Neuronal stem cell (in vitro differentiated cells): Measurements from ENCODE around the gene TMEM187.

Experiments used
- DNase-seq: peaks from one replicate; pipeline ENCODE4 v3.0.0-alpha.2; 2013; ENCODE audit warnings: low spot score
- H2AFZ ChIP-seq: one replicate; pipeline ENCODE4 v1.6.1; 2013; ENCODE audit warnings: mild to moderate bottlenecking, low read length, inconsistent platforms
- H2AK5ac ChIP-seq: 2 replicates; pipeline ENCODE4 v1.6.1; 2013; ENCODE audit warnings: low read depth, mild to moderate bottlenecking, inconsistent platforms, low read length, moderate library complexity, mixed read lengths
- H2BK120ac ChIP-seq: 2 replicates; pipeline ENCODE4 v1.6.1; 2013; ENCODE audit warnings: low read depth, mild to moderate bottlenecking, inconsistent platforms, low read length, moderate library complexity, mixed read lengths
- H2BK12ac ChIP-seq: one replicate; pipeline ENCODE4 v1.6.1; 2013; ENCODE audit warnings: low read length, inconsistent platforms
- H2BK15ac ChIP-seq: 2 replicates; pipeline ENCODE4 v1.6.1; 2013; ENCODE audit warnings: mild to moderate bottlenecking, low read length, inconsistent platforms, mixed read lengths
- H2BK5ac ChIP-seq: one replicate; pipeline ENCODE4 v1.6.1; 2013; ENCODE audit warnings: inconsistent platforms, mild to moderate bottlenecking, low read length, moderate library complexity
- H3K14ac ChIP-seq: one replicate; pipeline ENCODE4 v1.6.1; 2013; ENCODE audit warnings: low read length, inconsistent platforms
- H3K18ac ChIP-seq: 2 replicates; pipeline ENCODE4 v1.6.1; 2013; ENCODE audit warnings: low read length, inconsistent platforms
- H3K23ac ChIP-seq: 2 replicates; pipeline ENCODE4 v1.6.1; 2013; ENCODE audit warnings: low read depth, mild to moderate bottlenecking, mixed read lengths, low read length, inconsistent platforms; ENCODE audit not compliant: poor library complexity
- H3K27ac ChIP-seq: replicated peaks from 3 replicates; pipeline ENCODE4 v1.5.1; 2013; ENCODE audit warnings: low read length, inconsistent platforms
- H3K27me3 ChIP-seq, 3 experiments: 2 replicates each; pipeline ENCODE4 v1.6.1; 2013; ENCODE audit warnings: low read length in 3 of 3, mild to moderate bottlenecking in 2 of 3, inconsistent platforms in 1 of 3, low read depth in 1 of 3, mixed read lengths in 1 of 3, moderate library complexity in 1 of 3; ENCODE audit not compliant: control insufficient read depth in 3 of 3, insufficient read depth in 3 of 3
- H3K36me3 ChIP-seq, 2 donors: replicated peaks in 1 of 2; 2 replicates each; pipeline ENCODE4 v1.6.1; 2013; ENCODE audit warnings: low read length in 2 of 2; ENCODE audit not compliant: control insufficient read depth in 2 of 2, insufficient read depth in 2 of 2
- H3K4ac ChIP-seq: 2 replicates; pipeline ENCODE4 v1.6.1; 2013; ENCODE audit warnings: inconsistent platforms, mild to moderate bottlenecking, low read length, moderate library complexity
- H3K4me1 ChIP-seq, 2 donors: 1 replicate in 1 of 2; 2 replicates in 1 of 2; pipeline ENCODE4 v1.6.1; 2013; ENCODE audit warnings: low read length in 2 of 2, low read depth in 1 of 2; ENCODE audit not compliant: control insufficient read depth in 2 of 2, insufficient read depth in 1 of 2
- H3K4me2 ChIP-seq: one replicate; pipeline ENCODE4 v1.6.1; 2013; ENCODE audit warnings: mild to moderate bottlenecking, low read length, inconsistent platforms; ENCODE audit not compliant: insufficient read depth, poor library complexity, severe bottlenecking
- H3K4me3 ChIP-seq, 2 donors: 2 replicates each; pipeline ENCODE4 v1.5.1; 2013; ENCODE audit warnings: low read length in 2 of 2, mild to moderate bottlenecking in 2 of 2, inconsistent platforms in 1 of 2, moderate library complexity in 1 of 2
- H3K79me1 ChIP-seq: one replicate; pipeline ENCODE4 v1.6.1; 2013; ENCODE audit warnings: low read depth, mild to moderate bottlenecking, inconsistent platforms, low read length, moderate library complexity
- H3K9ac ChIP-seq: one replicate; pipeline ENCODE4 v1.6.1; 2013; ENCODE audit warnings: mild to moderate bottlenecking, low read depth, low read length, inconsistent platforms; ENCODE audit not compliant: poor library complexity
- H3K9me3 ChIP-seq, 2 donors: replicated peaks in 1 of 2; 2 replicates each; pipeline versions ENCODE3 to v1.6.1; 2013; ENCODE audit warnings: low read length in 2 of 2, mild to moderate bottlenecking in 2 of 2, inconsistent platforms in 1 of 2, low read depth in 1 of 2, mixed read lengths in 1 of 2, moderate library complexity in 1 of 2; ENCODE audit not compliant: control insufficient read depth in 2 of 2, insufficient read depth in 1 of 2
- H4K8ac ChIP-seq: one replicate; pipeline ENCODE4 v1.6.1; 2013; ENCODE audit warnings: low read depth, mild to moderate bottlenecking, inconsistent platforms, low read length, moderate library complexity
- H4K91ac ChIP-seq: one replicate; pipeline ENCODE4 v1.6.1; 2013; ENCODE audit warnings: low read length, low read depth, mild to moderate bottlenecking, inconsistent platforms; ENCODE audit not compliant: poor library complexity
- WGBS, 2 donors: extraction: QIAGEN DNeasy Blood & Tissue Kit; methylation state at CpG; one replicate each; pipeline ENCODE4 v1.1.7; 2013; ENCODE audit warnings: missing lambda C conversion rate in 2 of 2, mixed read lengths in 1 of 2; ENCODE audit not compliant: insufficient read length in 2 of 2, insufficient replicate concordance in 1 of 2; ENCODE audit errors: extremely low coverage in 2 of 2; 5-methylcytosine and 5-hydroxymethylcytosine counted together

TMEM187 gene

GRCh38 chrX:154010330-154011087 lies 38.0 kb downstream of the TMEM187 start:
- H3K4me2 ChIP-seq: no peak overlapping the region
- no peak overlapping the region for H2BK120ac ChIP-seq
- no CpG with 5 or more reads among the region's 18 CpGs for WGBS, 2 donors
- no peak overlapping the region for H2BK12ac ChIP-seq
- H3K4me1 ChIP-seq: no peaks in the 10 kb centered on the region
- H2BK15ac ChIP-seq: no peak overlapping the region
- H2AFZ ChIP-seq: no peak overlapping the region
- peaks cover 4 to 32% of the 10 kb centered on the region in 2 donors for H3K36me3 ChIP-seq
- H2BK5ac ChIP-seq: no peak overlapping the region
- no peaks in the 10 kb centered on the region for H3K79me1 ChIP-seq
- no peak overlapping the region for H3K14ac ChIP-seq
- H3K9ac ChIP-seq: no peak overlapping the region
- H3K4me3 ChIP-seq: no peak overlapping the region
- no peak for DNase-seq
- peaks cover 0 to 31% (median 0%) of the 10 kb centered on the region in 3 experiments for H3K27me3 ChIP-seq
- no peak overlapping the region for H3K18ac ChIP-seq
- no peak overlapping the region for H2AK5ac ChIP-seq
- no peak overlapping the region for H4K8ac ChIP-seq
- H3K9me3 ChIP-seq: no peaks in the 10 kb centered on the region
- H4K91ac ChIP-seq: no peak overlapping the region
- no peak overlapping the region for H3K4ac ChIP-seq
- no peak overlapping the region for H3K23ac ChIP-seq
- H3K27ac ChIP-seq: no peak overlapping the region

GRCh38 chrX:154011376-154012335 lies 39.1 kb downstream of the TMEM187 start:
- no peak overlapping the region for H4K91ac ChIP-seq
- H3K23ac ChIP-seq: no peak overlapping the region
- no peak overlapping the region for H3K9ac ChIP-seq
- H3K9me3 ChIP-seq: no peaks in the 10 kb centered on the region
- WGBS, 2 donors: no CpG with 5 or more reads among the region's 18 CpGs
- no peak overlapping the region for H2BK5ac ChIP-seq
- H2AFZ ChIP-seq: no peak overlapping the region
- no peak overlapping the region for H2BK120ac ChIP-seq
- peaks cover 0 to 29% (median 0%) of the 10 kb centered on the region in 3 experiments for H3K27me3 ChIP-seq
- H2AK5ac ChIP-seq: no peak overlapping the region
- H3K27ac ChIP-seq: no peak overlapping the region
- H3K79me1 ChIP-seq: peaks cover 2% of the 10 kb centered on the region
- no peak overlapping the region for H2BK12ac ChIP-seq
- H3K4me3 ChIP-seq: no peak overlapping the region
- DNase-seq: no peak
- no peak overlapping the region for H3K4ac ChIP-seq
- H2BK15ac ChIP-seq: no peak overlapping the region
- H4K8ac ChIP-seq: no peak overlapping the region
- no peak overlapping the region for H3K4me2 ChIP-seq
- H3K4me1 ChIP-seq: no peaks in the 10 kb centered on the region
- H3K14ac ChIP-seq: no peak overlapping the region
- no peak overlapping the region for H3K18ac ChIP-seq
- H3K36me3 ChIP-seq: peaks cover 4 to 44% of the 10 kb centered on the region in 2 donors

GRCh38 chrX:154012336-154012991 lies 39.9 kb downstream of the TMEM187 start:
- Histone ChIP-seq H3K9ac (peak overlapping the region; percentile 21), H2BK15ac (no peak overlapping the region), H3K9me3 (no peaks in the 10 kb centered on the region), H2AK5ac (no peak overlapping the region), H3K79me1 (peaks cover 2% of the 10 kb centered on the region), H3K23ac (no peak overlapping the region), H3K27me3 (peaks cover 0 to 26% (median 0%) of the 10 kb centered on the region in 3 experiments), H2BK120ac (no peak overlapping the region), H4K8ac (no peak overlapping the region), H3K4me3 (no peak overlapping the region), H2AFZ (no peak overlapping the region), H2BK5ac (no peak overlapping the region), H3K27ac (no peak overlapping the region), H3K14ac (no peak overlapping the region), H3K4me1 (no peaks in the 10 kb centered on the region), H3K4me2 (no peak overlapping the region), H3K4ac (no peak overlapping the region), H2BK12ac (no peak overlapping the region), H3K18ac (no peak overlapping the region), H3K36me3 (peaks cover 4 to 51% of the 10 kb centered on the region in 2 donors), H4K91ac (no peak overlapping the region)
- no peak for DNase-seq
- no CpG with 5 or more reads among the region's 17 CpGs for WGBS, 2 donors
